ENCODE measurements around the gene KCNJ8. TPM values are rescaled to one million over a fixed set of nuclear protein-coding genes. Genes with fewer than 3 reads are reported as not detected.
A peak's percentile ranks its signal among the peaks of the same experiment; 100 is the strongest.

The KCNJ8 gene
- total RNA-seq, 1 donor from 2014 or later = 27.8 TPM

DNA sequence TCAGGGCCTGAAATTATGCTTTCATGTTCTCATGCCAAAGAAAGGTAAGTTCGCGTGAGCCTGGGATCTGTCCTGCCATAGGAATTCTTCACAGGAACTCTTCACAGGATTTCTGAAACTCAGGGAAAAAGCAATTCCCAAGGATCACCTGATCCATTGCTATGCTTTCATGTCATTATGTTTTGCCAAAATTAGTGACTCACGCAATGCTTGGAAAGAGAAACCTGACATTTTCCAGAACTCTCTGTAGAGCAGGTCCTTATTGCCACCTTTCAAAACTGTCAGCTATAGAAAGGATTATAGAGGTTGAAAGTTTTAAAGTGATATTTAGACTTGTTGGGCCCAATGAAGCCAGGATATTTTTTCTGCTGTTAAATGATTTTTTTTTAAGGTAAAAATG lies 6.3 kb upstream of the KCNJ8 start:
- no peak for DNase-seq (ENCODE audit: low spot score in 2 of 2)
- TF ChIP-seq, protein P1, sequence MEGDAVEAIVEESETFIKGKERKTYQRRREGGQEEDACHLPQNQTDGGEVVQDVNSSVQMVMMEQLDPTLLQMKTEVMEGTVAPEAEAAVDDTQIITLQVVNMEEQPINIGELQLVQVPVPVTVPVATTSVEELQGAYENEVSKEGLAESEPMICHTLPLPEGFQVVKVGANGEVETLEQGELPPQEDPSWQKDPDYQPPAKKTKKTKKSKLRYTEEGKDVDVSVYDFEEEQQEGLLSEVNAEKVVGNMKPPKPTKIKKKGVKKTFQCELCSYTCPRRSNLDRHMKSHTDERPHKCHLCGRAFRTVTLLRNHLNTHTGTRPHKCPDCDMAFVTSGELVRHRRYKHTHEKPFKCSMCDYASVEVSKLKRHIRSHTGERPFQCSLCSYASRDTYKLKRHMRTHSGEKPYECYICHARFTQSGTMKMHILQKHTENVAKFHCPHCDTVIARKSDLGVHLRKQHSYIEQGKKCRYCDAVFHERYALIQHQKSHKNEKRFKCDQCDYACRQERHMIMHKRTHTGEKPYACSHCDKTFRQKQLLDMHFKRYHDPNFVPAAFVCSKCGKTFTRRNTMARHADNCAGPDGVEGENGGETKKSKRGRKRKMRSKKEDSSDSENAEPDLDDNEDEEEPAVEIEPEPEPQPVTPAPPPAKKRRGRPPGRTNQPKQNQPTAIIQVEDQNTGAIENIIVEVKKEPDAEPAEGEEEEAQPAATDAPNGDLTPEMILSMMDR (IDR thresholded peaks at IDR 0.05) = no peak
- H3K4me1 ChIP-seq = no peaks in the 10 kb centered on the region
- intact Hi-C loops (cut with DNase I) = no loop called here
- H3K27me3 ChIP-seq = no peaks in the 10 kb centered on the region
- no peak overlapping the region for H3K4me3 ChIP-seq
- peak overlapping the region in 1 of 2 donors; percentile 5 for H3K27ac ChIP-seq
- H3K36me3 ChIP-seq = no peaks in the 10 kb centered on the region
- H3K9me3 ChIP-seq = no peaks in the 10 kb centered on the region

GRCh38 chr12:21776175-21776574 lies 1.7 kb upstream of the KCNJ8 start:
- Histone ChIP-seq H3K4me1 (no peaks in the 10 kb centered on the region), H3K9me3 (no peaks in the 10 kb centered on the region), H3K27me3 (no peaks in the 10 kb centered on the region), H3K27ac (peak overlapping the region; percentile 68 to 80), H3K36me3 (no peaks in the 10 kb centered on the region), H3K4me3 (no peak overlapping the region)
- DNase-seq (ENCODE audit: low spot score in 2 of 2) = no peak
- TF ChIP-seq, protein P1 (IDR thresholded peaks at IDR 0.05) = no peak
- intact Hi-C loops (cut with DNase I) = loop anchor here (5.0 to 10.0 kb wide), 4 partner anchors 41 to 341 kb away; partner anchors contain the start of genes CMAS, GOLT1B, PYROXD1 and RECQL

DNA sequence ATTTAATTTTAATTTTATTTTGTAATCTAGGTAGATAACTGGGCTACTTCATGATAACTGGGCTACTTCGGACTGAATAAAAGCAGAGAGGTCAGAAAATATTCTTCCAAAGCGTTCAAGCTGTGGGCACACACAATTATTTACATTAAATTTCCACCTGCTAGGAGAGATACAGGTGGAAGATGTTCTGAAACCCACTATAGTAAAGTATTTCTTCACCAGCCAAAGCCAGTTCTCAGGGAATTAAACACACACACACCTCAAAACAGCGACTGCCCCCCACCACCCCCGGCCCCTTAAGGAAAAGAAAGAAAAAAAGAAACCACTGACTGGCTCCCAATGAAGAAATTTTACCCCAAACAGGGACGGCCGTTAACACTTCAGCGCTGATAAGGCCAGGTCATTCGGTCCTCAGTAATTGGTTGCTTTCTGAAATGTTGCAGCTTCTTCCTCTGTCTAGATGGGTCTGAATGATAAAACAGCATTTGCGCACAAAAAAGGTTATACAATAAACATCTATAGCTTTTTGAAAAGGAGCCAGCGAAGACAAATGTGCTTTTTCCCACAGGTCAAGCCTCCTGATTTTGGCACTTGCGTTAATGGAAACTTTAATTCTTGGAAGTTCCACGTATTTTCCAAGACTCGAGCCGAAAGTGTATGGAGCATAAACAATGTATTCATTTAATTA lies 771 bp upstream of the KCNJ8 start:
- Histone ChIP-seq H3K27me3 (no peaks in the 10 kb centered on the region), H3K9me3 (no peaks in the 10 kb centered on the region), H3K27ac (peak overlapping the region; percentile 68 to 80), H3K36me3 (no peaks in the 10 kb centered on the region), H3K4me1 (no peaks in the 10 kb centered on the region), H3K4me3 (peak overlapping the region; percentile 49 to 79)
- intact Hi-C loops (cut with DNase I) = loop anchor here (5.0 to 10.0 kb wide), 4 partner anchors 42 to 340 kb away; partner anchors contain the start of genes CMAS, GOLT1B, PYROXD1 and RECQL
- TF ChIP-seq, protein P1 (IDR thresholded peaks at IDR 0.05) = no peak
- no peak for DNase-seq (ENCODE audit: low spot score in 2 of 2)

GRCh38 chr12:21773806-21774205 lies 700 bp downstream of the KCNJ8 start:
- TF ChIP-seq, protein P1 (IDR thresholded peaks at IDR 0.05) = no peak
- H3K27me3 ChIP-seq = no peaks in the 10 kb centered on the region
- H3K4me1 ChIP-seq = no peaks in the 10 kb centered on the region
- DNase-seq (ENCODE audit: low spot score in 2 of 2) = no peak
- H3K36me3 ChIP-seq = no peaks in the 10 kb centered on the region
- no peaks in the 10 kb centered on the region for H3K9me3 ChIP-seq
- peak overlapping the region; percentile 54 to 80 for H3K27ac ChIP-seq
- H3K4me3 ChIP-seq = peak overlapping the region; percentile 49 to 79
- intact Hi-C loops (cut with DNase I) = loop anchor here (1.0 to 10.0 kb wide), 3 partner anchors 53 to 339 kb away; partner anchors contain the start of genes ABCC9 and PYROXD1

GRCh38 chr12:21773263-21773741 lies 1.2 kb downstream of the KCNJ8 start:
- Histone ChIP-seq H3K9me3 (no peaks in the 10 kb centered on the region), H3K27me3 (no peaks in the 10 kb centered on the region), H3K36me3 (no peaks in the 10 kb centered on the region), H3K4me3 (peak overlapping the region; percentile 49 to 79), H3K4me1 (no peaks in the 10 kb centered on the region), H3K27ac (peak overlapping the region; percentile 54 to 80)
- intact Hi-C loops (cut with DNase I) = loop anchor here (5.0 to 10.0 kb wide), 2 partner anchors 54 to 339 kb away; partner anchors contain the start of gene PYROXD1
- DNase-seq (ENCODE audit: low spot score in 2 of 2) = peak in 1 of 2 donors; percentile 62
- TF ChIP-seq, protein P1 (IDR thresholded peaks at IDR 0.05) = peak in 1 of 3 experiments; percentile 26
